GM12875 (cell line): ENCODE results near the gene ABHD16B.

Experiments
- H3K4me3 ChIP-seq: one replicate; pipeline ENCODE4 v1.5.1; 2011; ENCODE audit warnings: low read depth, low read length, control low read depth
- TF ChIP-seq, protein P1 (sequence below): IDR thresholded peaks from 2 replicates; pipeline ENCODE4 v1.5.1; 2011; ENCODE audit warnings: low read depth, mild to moderate bottlenecking, control low read depth, inconsistent platforms, low read length, moderate library complexity, borderline replicate concordance; ENCODE audit not compliant: insufficient read depth

The ABHD16B gene

DNA sequence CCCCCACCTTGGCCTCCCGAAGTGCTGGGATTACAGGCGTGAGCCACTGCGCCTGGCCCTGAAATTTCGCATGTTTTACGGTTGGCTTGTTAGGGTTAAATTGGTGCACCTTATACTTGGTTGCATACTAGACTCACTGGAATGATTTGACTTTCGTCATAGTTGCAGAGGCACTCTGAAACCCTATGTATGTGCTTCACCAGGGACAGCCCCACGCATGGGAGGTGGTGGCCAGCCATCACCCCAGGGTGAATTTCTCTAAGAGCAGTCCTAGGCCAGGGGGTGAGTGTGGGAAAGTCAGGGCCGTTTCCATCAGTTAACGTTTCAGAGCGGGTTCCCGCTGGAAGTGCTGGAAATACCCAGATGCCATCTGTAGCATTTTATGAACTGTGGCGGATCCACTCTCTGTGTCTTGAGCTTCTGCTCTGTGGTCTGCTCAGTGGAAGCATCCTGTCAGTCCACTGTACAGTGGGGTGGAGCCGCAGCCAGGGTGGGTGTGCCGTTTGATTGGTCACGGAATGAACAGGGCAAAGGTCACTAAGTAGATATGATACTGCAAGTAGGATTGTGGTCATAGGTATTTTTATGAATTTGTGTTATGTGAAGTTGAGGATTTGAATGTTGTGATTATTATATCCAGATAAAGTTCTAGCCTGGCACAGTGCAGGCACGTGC lies 46.8 kb downstream of the ABHD16B start:
- H3K4me3 ChIP-seq: no peak overlapping the region
- TF ChIP-seq, protein P1, sequence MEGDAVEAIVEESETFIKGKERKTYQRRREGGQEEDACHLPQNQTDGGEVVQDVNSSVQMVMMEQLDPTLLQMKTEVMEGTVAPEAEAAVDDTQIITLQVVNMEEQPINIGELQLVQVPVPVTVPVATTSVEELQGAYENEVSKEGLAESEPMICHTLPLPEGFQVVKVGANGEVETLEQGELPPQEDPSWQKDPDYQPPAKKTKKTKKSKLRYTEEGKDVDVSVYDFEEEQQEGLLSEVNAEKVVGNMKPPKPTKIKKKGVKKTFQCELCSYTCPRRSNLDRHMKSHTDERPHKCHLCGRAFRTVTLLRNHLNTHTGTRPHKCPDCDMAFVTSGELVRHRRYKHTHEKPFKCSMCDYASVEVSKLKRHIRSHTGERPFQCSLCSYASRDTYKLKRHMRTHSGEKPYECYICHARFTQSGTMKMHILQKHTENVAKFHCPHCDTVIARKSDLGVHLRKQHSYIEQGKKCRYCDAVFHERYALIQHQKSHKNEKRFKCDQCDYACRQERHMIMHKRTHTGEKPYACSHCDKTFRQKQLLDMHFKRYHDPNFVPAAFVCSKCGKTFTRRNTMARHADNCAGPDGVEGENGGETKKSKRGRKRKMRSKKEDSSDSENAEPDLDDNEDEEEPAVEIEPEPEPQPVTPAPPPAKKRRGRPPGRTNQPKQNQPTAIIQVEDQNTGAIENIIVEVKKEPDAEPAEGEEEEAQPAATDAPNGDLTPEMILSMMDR: no peak

DNA sequence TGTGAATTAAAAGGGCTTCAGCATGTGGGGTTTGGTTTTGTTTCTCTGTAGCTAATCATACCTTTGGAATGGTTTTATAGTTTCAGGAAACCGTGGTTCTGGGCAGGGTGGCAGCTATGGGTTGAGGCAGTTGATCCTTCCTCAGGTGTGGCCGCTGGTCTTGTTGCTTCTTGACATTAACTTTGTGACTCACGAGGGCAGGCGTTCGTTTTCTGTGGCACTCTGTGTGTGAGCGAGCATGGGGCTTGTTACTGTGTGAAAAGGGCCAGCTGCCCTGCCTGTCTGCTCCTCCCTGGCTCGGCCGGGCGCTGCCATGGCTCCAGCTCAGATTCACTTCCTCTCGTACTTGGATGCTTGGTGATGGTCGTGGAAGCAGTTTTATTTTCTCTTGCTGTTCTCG lies 49.9 kb downstream of the ABHD16B start:
- TF ChIP-seq, protein P1: no peak
- no peak overlapping the region for H3K4me3 ChIP-seq
